GM12878 (cell line): ENCODE data around the gene RAP1GDS1. TPM values are rescaled to one million over a fixed set of nuclear protein-coding genes. Genes with fewer than 3 reads are reported as not detected.

ENCODE experiments used
- ATAC-seq: fragments of 200-7000 bp; cut with Tn5 transposase; 3 replicates; pipeline ENCODE4 v1.9.1; 2020; ENCODE audit warnings: mild to moderate bottlenecking, moderate library complexity
- BruUV-seq: library from RNA; stranded (reverse); fragments of 400-500 nt; replicated peaks from 2 replicates; lab custom pipeline; 2021; lab: Mats Ljungman, UMichigan
- CTCF ChIA-PET: fragments of 300-600 bp; sonication (Branson Sonifier 250); formaldehyde crosslinking; extraction: SDS; loops from one replicate; lab custom pipeline; 2021; ENCODE audit warnings: inconsistent platforms; lab: Yijun Ruan, JAX
- POLR2A ChIA-PET: fragments of 350-600 bp; formaldehyde crosslinking; extraction: SDS; loops from one replicate; lab custom pipeline; 2021; ENCODE audit warnings: inconsistent platforms; lab: Charles Lee
- RAD21 ChIA-PET: fragments of 300-600 bp; sonication (Branson Sonifier 250); formaldehyde crosslinking; loops from one replicate; lab custom pipeline; 2023; ENCODE audit warnings: antibody characterized with exemption; ENCODE audit not compliant: unreplicated experiment; lab: Charles Lee
- SMC1A ChIA-PET: fragments of 300-600 bp; sonication (Branson Sonifier 250); formaldehyde crosslinking; loops from one replicate; lab custom pipeline; 2023; ENCODE audit not compliant: unreplicated experiment, uncharacterized antibody; lab: Charles Lee
- DNase-seq: peaks from one replicate; pipeline ENCODE4 v3.0.0-alpha.2; 2011; ENCODE audit warnings: low read depth, low spot score
- FAIRE-seq: peaks from 3 replicates; lab custom pipeline; 2011; peaks lifted over from hg19 to GRCh38; lab: Jason Lieb, UNC
- H2AFZ ChIP-seq: 2 replicates; pipeline ENCODE4 v1.6.0; 2011; ENCODE audit warnings: low read depth, low read length, control low read depth; ENCODE audit not compliant: control insufficient read depth
- H3K27ac ChIP-seq: 2 replicates; pipeline ENCODE4 v1.5.1; 2011; ENCODE audit warnings: control low read depth; ENCODE audit not compliant: control insufficient read depth, insufficient read depth
- H3K27me3 ChIP-seq, 2 experiments: replicated peaks in 1 of 2; 2 replicates each; pipeline versions ENCODE4 v1.6.0 to v1.6.1; 2011; ENCODE audit warnings: low read length in 1 of 2; ENCODE audit not compliant: control insufficient read depth in 2 of 2, insufficient read depth in 2 of 2
- H3K36me3 ChIP-seq, 2 experiments: 2 replicates each; pipeline ENCODE4 v1.5.1; 2011; ENCODE audit warnings: low read length in 1 of 2; ENCODE audit not compliant: control insufficient read depth in 2 of 2, insufficient read depth in 2 of 2
- H3K4me1 ChIP-seq: 2 replicates; pipeline ENCODE4 v1.6.1; 2011; ENCODE audit warnings: mild to moderate bottlenecking, low read length, moderate library complexity, mixed read lengths; ENCODE audit not compliant: control insufficient read depth, insufficient read depth
- H3K4me2 ChIP-seq: 2 replicates; pipeline ENCODE4 v1.6.0; 2011; ENCODE audit warnings: control low read depth; ENCODE audit not compliant: control insufficient read depth, insufficient read depth
- H3K4me3 ChIP-seq: fragments of 200-600 bp; sonication (generic); 2 replicates; pipeline ENCODE4 v1.5.1; 2016
- H3K79me2 ChIP-seq: 2 replicates; pipeline ENCODE4 v1.6.0; 2011; ENCODE audit warnings: low read length; ENCODE audit not compliant: control insufficient read depth, insufficient read depth
- H3K9ac ChIP-seq: 2 replicates; pipeline ENCODE4 v1.8.0; 2011; ENCODE audit warnings: low read length, control low read depth, mixed read lengths; ENCODE audit not compliant: control insufficient read depth, insufficient read depth
- H3K9me3 ChIP-seq: replicated peaks from 3 replicates; pipeline ENCODE4 v1.5.1; 2011; ENCODE audit warnings: mild to moderate bottlenecking, low read length; ENCODE audit not compliant: control insufficient read depth, insufficient read depth
- H4K20me1 ChIP-seq: 2 replicates; pipeline ENCODE4 v1.6.0; 2011; ENCODE audit not compliant: control insufficient read depth, insufficient read depth
- CEBPB ChIP-seq, 2 experiments: fragments of 150-350 bp in 1 of 2; IDR thresholded peaks; 2 replicates each; pipeline ENCODE4 v1.6.1; 2012 to 2014; ENCODE audit warnings: low read depth in 2 of 2, low read length in 2 of 2, borderline replicate concordance in 1 of 2, inconsistent platforms in 1 of 2
- CTCF ChIP-seq, 3 experiments: IDR thresholded peaks in 2 of 3; conservative IDR thresholded peaks in 1 of 3; 2 replicates each; pipeline ENCODE4 v1.5.1; 2011; ENCODE audit warnings: low read depth in 3 of 3, low read length in 3 of 3, mild to moderate bottlenecking in 3 of 3, control low read depth in 2 of 3, moderate library complexity in 2 of 3, inconsistent platforms in 1 of 3, mixed read lengths in 1 of 3; ENCODE audit not compliant: control insufficient read depth in 2 of 3, insufficient read depth in 1 of 3; ENCODE audit errors: extremely low read depth in 1 of 3
- ESRRA ChIP-seq: IDR thresholded peaks from 2 replicates; pipeline ENCODE4 v1.6.1; 2012; ENCODE audit warnings: mild to moderate bottlenecking, low read length, improper control_type of control experiment
- MTA3 ChIP-seq: IDR thresholded peaks from 2 replicates; pipeline ENCODE4 v1.6.1; 2012; ENCODE audit warnings: low read length, inconsistent platforms, borderline replicate concordance
- MYC ChIP-seq: IDR thresholded peaks from 2 replicates; pipeline ENCODE4 v1.6.1; 2011; ENCODE audit warnings: mild to moderate bottlenecking, low read length, moderate library complexity, inconsistent platforms; ENCODE audit not compliant: insufficient read depth, insufficient replicate concordance, insufficient read length, severe bottlenecking
- PAX5 ChIP-seq: IDR thresholded peaks from 2 replicates; pipeline ENCODE4 v1.6.1; 2011; ENCODE audit warnings: low read depth, low read length, borderline replicate concordance
- POLR2AphosphoS2 ChIP-seq: IDR thresholded peaks from 2 replicates; pipeline ENCODE4 v1.6.1; 2011; ENCODE audit warnings: low read depth, mild to moderate bottlenecking, low read length, improper control_type of control experiment, moderate library complexity
- POLR2AphosphoS5 ChIP-seq: IDR thresholded peaks from 2 replicates; pipeline ENCODE4 v1.6.1; 2011; ENCODE audit warnings: mild to moderate bottlenecking, low read length, inconsistent platforms
- RBBP5 ChIP-seq: fragments of 200-600 bp; sonication (generic); conservative IDR thresholded peaks from 2 replicates; pipeline ENCODE4 v1.6.1; 2016
- RCOR1 ChIP-seq: conservative IDR thresholded peaks from 2 replicates; pipeline ENCODE4 v1.6.1; 2012; ENCODE audit warnings: low read depth, low read length, improper control_type of control experiment
- SMAD5 ChIP-seq: IDR thresholded peaks from 2 replicates; pipeline ENCODE4 v1.6.1; 2016; ENCODE audit warnings: antibody characterized with exemption, low read depth
- SREBF2 ChIP-seq: IDR thresholded peaks from 2 replicates; pipeline ENCODE4 v1.6.1; 2012; ENCODE audit warnings: mild to moderate bottlenecking, low read length
- WRNIP1 ChIP-seq: IDR thresholded peaks from 2 replicates; pipeline ENCODE4 v1.6.1; 2011; ENCODE audit warnings: low read depth, low read length, improper control_type of control experiment, borderline replicate concordance
- ZBED1 ChIP-seq: IDR thresholded peaks from 2 replicates; pipeline ENCODE4 v1.6.1; 2016; ENCODE audit warnings: borderline replicate concordance
- ZNF622 ChIP-seq: fragments of 450-650 bp; IDR thresholded peaks from 2 replicates; pipeline ENCODE4 v1.6.1; 2017; ENCODE audit warnings: mild to moderate bottlenecking, inconsistent platforms
- WGBS: methylation state at CpG from one replicate; pipeline ENCODE4 v1.1.6; 2016; ENCODE audit warnings: low lambda C conversion rate; ENCODE audit not compliant: insufficient replicate concordance, insufficient coverage; ENCODE audit errors: missing lambda C conversion rate; 5-methylcytosine and 5-hydroxymethylcytosine counted together
- in situ Hi-C: fragments of 300-500 bp; cut with MboI; formaldehyde crosslinking; loops from 9 replicates; pipeline ENCODE4 v1.14.3; 2018; ENCODE audit warnings: mixed read lengths
- intact Hi-C: fragments of 100-400 bp; cut with micrococcal nuclease; formaldehyde crosslinking; loops from one replicate; pipeline ENCODE4 v1.14.2; 2022; ENCODE audit not compliant: unreplicated experiment
- polyA plus RNA-seq, 11 experiments: library from polyadenylated mRNA; depleted of rRNA in 4 of 11; unstranded in 6 of 11; stranded (reverse) in 5 of 11; fragments of >200 nt; fragmentation: Nextera tagmentation in 4 of 11; fragmentation: Illumina TruSeq in 1 of 11; extraction: Ambion mirVana in 4 of 11; extraction: Trizol in 1 of 11; gene quantifications; 1 replicate in 1 of 11; 2 replicates in 10 of 11; pipeline versions ENCODE4 v1.2.1 to v1.2.3, GENCODE V29; 2011 to 2016; ENCODE audit warnings: inconsistent platforms in 2 of 11, missing spikeins in 2 of 11, low read depth in 1 of 11
- total RNA-seq, 4 experiments: library from RNA; depleted of rRNA in 3 of 4; stranded (reverse); fragments of >200 nt in 3 of 4; fragmentation: Illumina TruSeq in 1 of 4; extraction: Trizol in 1 of 4; gene quantifications; 2 replicates each; pipeline versions ENCODE4 v1.2.1 to v1.2.3, GENCODE V29; 2013 to 2021

RAP1GDS1 gene
- total and polyA plus RNA-seq, 10 of the 15 experiments (the other 5 are each of a cell fraction or from before 2014, with no cell fraction given): 12.0 to 30.5 (median 20.7) TPM

- H3K4me2 ChIP-seq: no peak overlapping the region
- ChIA-PET SMC1A (no interaction called here), CTCF (no interaction called here), RAD21 (interaction anchor here (0.5 kb wide), 1 partner anchor 47 kb away, joined by 3 read pairs; no protein-coding TSS in a partner anchor), POLR2A (no interaction called here)
- H3K9ac ChIP-seq: no peak overlapping the region
- no TSS peak for BruUV-seq
- H3K4me3 ChIP-seq: no peak overlapping the region
- in situ Hi-C loops (no loop called here), intact Hi-C loops (no loop called here)
- H2AFZ ChIP-seq: no peak overlapping the region
- H3K27ac ChIP-seq: no peak overlapping the region
- no peaks in the 10 kb centered on the region for H4K20me1 ChIP-seq
- WGBS: 49% methylated on average over 2 of the region's 2 CpGs
- FAIRE-seq (no peak), ATAC-seq (no peak), DNase-seq (no peak)
- no peaks in the 10 kb centered on the region for H3K4me1 ChIP-seq
- H3K79me2 ChIP-seq: no peaks in the 10 kb centered on the region
- H3K9me3 ChIP-seq: no peaks in the 10 kb centered on the region
- TF ChIP-seq SMAD5 (no peak), CEBPB (IDR thresholded peaks at IDR 0.05; ENCODE audit: borderline replicate concordance in 1 of 2, low read depth in 2 of 2, low read length in 2 of 2) (no peak), ESRRA (no peak), RBBP5 (no peak), WRNIP1 (no peak), ZBED1 (no peak), MYC (no peak), RCOR1 (no peak), SREBF2 (no peak), CTCF (IDR thresholded peaks at IDR 0.05 in 2 of 3, conservative IDR thresholded peaks at IDR 0.05 in 1 of 3; ENCODE audit: control insufficient read depth in 2 of 3, extremely low read depth in 1 of 3, insufficient read depth in 1 of 3, low read depth in 3 of 3, low read length in 3 of 3) (no peak), POLR2AphosphoS2 (no peak), PAX5 (no peak), ZNF622 (no peak), MTA3 (no peak), POLR2AphosphoS5 (no peak)
- no peaks in the 10 kb centered on the region for H3K36me3 ChIP-seq
- H3K27me3 ChIP-seq: no peaks in the 10 kb centered on the region; a peak in 2 of 4 replicates
These were observed 18.6 kb upstream of the RAP1GDS1 start for GRCh38 chr4:98242538-98242937.
